HTR-8/SVneo (cell line): ENCODE data around the gene ACTR3.

Source experiments
- DNase-seq: peaks from one replicate; pipeline ENCODE4 v3.0.0; 2011; ENCODE audit warnings: low spot score, mixed read lengths; ENCODE audit not compliant: insufficient read length
- FAIRE-seq: peaks from 2 replicates; lab custom pipeline; 2011; peaks lifted over from hg19 to GRCh38; lab: Jason Lieb, UNC

ACTR3 gene

GRCh38 chr2:113962692-113963480 is 73.0 kb downstream of the ACTR3 start:
- DNase-seq (no peak), FAIRE-seq (peak; percentile 55)

DNA sequence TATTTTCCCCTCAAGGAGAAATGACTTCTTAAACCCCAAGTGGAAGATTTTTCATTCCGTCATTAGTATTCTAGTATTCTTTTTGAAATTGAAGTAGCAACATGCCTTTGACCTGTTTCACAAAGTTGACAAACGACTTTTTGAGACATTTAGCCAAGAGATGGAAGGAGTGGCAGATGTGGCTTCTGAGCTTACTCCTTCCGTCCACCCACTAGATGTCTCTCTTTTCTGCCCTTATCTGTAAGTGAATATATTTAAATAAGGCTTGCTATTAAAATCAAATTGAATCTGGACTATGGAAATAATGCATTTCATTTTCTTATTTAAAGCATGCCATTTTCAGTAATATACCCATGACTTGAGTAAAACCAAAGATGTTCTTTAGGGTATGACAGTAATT is 74.1 kb downstream of the ACTR3 start:
- FAIRE-seq (no peak), DNase-seq (no peak)

GRCh38 chr2:113964436-113964835 is 74.5 kb downstream of the ACTR3 start:
- DNase-seq, result no peak
- no peak for FAIRE-seq

- no peak for DNase-seq
- no peak for FAIRE-seq
These were observed 75.3 kb downstream of the ACTR3 start for GRCh38 chr2:113965228-113965627.

- DNase-seq (no peak), FAIRE-seq (peak; percentile 72)
These were observed 75.8 kb downstream of the ACTR3 start for GRCh38 chr2:113965644-113966043.

- no peak for FAIRE-seq
- no peak for DNase-seq
These were observed 76.3 kb downstream of the ACTR3 start for GRCh38 chr2:113966171-113966570.

DNA sequence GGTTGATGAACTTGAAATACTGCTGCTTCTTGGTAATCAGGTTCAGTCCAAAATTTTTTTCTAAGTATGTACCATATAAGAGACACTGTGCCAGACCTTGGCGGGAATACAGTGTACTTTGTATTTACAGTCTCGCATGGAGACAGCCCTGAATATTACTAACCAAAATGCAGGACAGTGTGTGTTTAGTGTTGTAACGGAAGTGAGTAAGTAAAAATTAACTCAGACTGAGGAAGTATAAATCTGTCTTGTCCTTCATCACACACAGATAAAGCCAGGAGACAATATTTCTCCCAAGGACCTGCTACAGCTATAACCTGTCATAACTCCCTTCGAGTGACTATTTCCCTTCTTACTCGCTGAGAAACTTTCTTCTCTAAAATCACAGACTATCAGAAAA is 76.9 kb downstream of the ACTR3 start:
- DNase-seq, result no peak
- no peak for FAIRE-seq

- FAIRE-seq (no peak), DNase-seq (no peak)
These were observed 77.4 kb downstream of the ACTR3 start for GRCh38 chr2:113967272-113967671.

- DNase-seq, result no peak
- FAIRE-seq, result no peak
These were observed 82.9 kb downstream of the ACTR3 start for GRCh38 chr2:113972766-113973165.

- FAIRE-seq, result no peak
- DNase-seq, result no peak
These were observed 83.9 kb downstream of the ACTR3 start for GRCh38 chr2:113973810-113974209.

DNA sequence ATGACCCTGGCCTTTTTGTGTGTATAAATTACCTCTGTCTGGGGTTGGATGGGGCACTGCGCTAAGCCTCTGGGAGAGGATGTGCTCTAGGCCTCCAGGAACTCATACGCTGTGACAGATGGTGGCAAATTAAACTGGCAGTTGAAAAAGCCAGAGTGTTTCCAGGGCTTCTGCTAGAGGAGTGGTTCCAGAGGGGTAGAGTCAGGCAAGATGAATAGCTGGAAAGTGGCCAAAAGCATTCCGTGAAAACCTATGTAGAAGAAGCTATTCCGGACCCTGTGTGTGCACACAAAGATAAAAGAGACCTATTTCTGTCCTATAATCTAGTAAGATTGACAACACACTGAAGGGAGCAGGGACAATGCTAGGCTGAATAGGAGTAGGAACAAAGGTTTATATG is 84.8 kb downstream of the ACTR3 start:
- FAIRE-seq (no peak), DNase-seq (no peak)

DNA sequence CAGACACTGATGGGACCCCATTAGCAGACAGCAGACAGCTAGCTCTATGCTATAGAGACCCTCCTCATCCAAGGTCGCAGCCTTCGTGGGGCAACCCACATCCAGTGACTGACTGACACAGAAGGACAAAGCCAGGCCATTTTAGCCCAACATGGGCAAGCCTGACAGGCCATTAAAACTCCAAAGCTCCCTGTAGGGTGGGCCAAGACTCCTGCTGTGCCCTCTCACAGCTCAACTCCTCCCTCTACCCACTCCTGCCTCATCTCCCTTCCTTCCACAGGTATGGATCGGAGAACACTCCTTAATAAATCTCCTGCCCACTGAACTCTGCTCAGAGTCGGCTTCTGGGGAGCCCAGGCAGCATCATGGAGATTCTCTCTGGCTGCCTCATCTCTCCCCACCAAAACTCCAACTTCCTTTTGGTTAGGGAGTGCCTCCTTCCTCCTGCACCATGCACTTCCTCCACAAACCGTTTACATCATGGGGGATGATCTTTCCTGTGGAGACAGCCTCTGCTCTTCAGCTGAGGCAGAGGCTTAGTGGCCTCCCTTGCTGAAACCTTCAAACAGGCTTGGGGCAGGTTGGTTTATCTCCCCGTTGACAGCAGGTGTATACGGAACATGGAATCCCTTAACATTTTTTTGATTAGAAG is 86.5 kb downstream of the ACTR3 start:
- DNase-seq, result no peak
- FAIRE-seq, result no peak

DNA sequence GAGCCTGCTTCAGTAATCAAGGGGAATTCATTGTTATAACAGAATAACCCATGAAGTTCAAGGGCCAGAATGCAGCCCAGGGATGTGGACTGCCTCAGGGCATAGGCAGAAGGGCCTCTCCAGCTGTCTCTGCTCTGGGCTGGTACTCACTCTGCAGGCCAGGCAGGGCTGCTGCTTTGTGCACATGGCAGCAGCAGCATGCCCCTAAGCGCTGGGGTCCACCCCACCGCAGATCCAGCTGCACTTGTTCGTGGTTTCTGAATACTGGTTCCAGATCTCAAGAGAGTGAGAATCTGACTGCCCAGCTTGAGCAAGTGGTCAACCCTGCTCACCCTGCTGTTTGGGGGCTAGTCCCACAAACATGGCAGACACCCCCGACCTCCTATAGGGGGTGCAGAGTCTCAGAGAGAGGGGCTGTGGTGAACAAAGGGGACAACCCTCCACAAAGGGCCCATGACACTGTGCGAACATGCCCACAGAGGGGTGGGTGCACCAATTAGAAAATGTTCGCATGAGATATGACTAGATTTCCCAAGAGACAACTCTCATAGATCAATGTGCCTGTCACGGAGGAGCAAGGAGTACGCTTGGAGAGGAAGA is 87.3 kb downstream of the ACTR3 start:
- DNase-seq, result no peak
- FAIRE-seq, result no peak

DNA sequence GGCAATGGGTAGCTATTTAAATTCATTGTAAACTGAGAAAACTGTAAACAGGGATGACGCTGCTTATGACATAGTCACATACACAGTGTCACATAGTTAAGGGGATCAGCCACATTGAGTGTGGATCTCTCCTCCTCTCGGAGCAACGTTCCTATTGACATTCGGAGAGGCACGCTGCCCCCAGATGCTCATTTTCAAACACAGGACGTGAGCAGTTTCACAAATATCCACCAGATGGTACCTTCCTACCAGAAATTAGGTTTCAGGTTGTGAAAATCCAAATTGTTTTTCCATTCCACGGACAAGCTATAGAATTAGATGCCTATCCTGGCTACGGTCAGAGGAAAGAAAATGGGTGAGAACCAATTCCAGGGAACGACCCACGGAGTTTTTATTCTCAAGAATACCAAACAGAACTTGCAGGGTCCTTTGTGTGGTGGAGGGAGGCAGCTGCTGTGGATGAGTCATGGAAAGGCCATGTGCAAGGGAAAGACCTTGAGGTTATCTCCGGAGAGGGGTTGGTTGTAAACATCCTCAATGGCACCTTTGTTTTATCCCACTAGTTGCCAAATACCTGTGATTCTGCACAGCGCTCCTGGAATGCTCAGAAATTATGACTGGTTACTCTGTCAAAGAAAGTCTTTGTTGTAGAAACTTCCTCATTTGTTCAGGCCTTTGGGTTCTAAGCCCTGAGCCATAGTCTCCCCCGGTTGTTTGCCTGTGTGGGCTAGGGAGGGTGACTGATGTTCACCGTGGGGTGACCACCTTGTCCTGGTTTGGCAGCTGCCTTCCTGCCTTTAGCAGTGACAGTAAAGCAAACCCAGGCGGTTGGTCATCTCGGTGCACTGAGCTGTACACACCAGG is 88.0 kb downstream of the ACTR3 start:
- FAIRE-seq (no peak), DNase-seq (no peak)

- no peak for DNase-seq
- FAIRE-seq, result no peak
These were observed 88.8 kb downstream of the ACTR3 start for GRCh38 chr2:113978524-113979190.

DNA sequence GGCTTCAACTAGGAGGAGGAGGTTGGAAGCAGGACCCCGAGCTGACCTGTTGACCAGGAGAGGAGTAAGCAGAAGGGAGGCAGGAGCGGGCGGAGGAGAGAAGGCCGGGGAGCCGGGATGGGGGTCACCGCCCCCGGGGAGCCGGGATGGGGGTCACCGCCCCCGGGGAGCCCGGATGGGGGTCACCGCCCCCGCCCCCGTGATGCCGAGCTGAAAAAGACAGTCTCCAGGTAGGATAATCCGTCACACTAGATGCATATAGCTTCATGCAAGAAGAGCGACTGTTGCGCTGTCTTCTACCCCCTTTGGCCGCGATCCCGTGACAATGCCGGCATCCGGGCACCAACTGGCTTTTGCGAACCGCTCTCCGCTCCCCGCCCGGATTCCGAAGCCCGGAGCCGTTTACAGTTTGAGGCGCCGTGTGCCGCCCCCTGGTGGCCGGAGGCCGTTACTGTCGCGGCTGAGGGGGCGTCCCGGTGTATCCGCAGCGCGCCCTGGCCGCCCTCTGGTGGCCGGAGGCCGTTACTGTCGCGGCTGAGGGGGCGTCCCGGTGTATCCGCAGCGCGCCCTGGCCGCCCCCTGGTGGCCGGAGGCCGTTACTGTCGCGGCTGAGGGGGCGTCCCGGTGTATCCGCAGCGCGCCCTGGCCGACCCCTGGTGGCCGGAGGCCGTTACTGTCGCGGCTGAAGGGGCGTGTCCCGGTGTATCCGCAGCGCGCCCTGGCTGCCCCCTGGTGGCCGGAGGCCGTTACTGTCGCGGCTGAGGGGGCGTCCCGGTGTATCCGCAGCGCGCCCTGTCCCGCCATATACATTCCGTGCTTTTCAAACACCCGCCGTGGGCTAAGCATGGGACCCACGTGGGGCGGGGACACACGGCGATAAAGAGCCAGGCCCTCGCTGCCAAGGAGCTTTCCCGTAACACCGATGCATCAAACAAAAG is 89.6 kb downstream of the ACTR3 start:
- DNase-seq (no peak), FAIRE-seq (no peak)

DNA sequence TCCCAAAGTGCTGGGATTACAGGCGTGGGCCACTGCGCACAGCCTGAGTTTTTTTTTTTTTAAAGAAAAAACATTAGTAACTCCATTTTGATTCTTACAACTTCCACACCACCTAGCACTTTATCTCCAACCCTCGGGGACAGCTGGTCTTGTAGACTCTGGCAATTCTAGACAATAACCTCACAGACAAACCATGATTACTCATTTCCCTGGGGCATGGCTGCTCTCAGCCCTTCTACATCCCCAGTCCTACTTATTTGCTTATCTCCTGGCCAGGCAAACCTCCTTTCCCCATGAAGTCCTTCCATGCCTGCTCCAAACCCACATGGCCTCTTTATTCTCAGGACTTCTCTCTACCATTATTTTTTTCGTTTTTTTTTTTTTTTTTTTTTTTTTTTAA is 91.1 kb downstream of the ACTR3 start:
- DNase-seq, result no peak

DNA sequence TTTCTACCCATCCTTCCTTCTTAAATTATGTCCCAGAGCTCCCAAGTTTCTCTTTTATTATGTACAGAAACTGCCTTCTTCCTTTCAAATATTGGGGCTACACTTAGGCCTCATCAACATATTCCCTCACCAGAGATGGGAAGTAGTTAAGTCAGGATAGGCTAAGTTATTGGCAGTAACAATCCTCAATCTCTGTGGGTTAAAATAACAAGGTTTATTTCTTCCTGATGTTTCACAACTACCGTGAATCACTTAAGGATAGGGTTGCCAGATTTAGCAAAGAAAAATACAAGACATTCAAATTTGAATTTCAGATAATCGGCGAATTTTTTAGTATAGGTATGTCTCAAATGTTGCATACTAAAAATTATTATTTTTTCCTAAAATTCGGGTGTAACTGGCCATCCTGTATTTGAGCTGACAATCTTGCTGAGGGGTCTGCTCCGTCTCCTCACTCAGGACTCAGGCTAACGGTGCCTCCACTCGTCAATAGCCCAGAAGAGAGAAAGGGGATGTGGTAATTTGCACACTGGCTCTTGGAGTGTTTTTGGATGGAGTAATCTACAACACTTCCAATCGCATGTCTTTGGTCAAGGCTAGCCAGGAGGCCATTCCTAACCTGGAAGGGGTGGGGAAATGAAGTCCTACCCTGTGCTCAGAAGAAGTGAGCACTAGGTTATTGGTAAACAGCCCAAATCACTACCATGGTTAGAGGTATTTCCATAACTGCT is 91.7 kb downstream of the ACTR3 start:
- DNase-seq (no peak), FAIRE-seq (no peak)

More for the DNA sequence above, 91.1 kb downstream of the ACTR3 start:
- FAIRE-seq, result no peak
